Bronchial epithelial cell (primary cell): ENCODE data around the gene TFIP11. TPM values are rescaled to one million over a fixed set of nuclear protein-coding genes. Genes with fewer than 3 reads are reported as not detected.

Experiments used
- DNase-seq: peaks from one replicate; pipeline ENCODE4 v3.0.0-alpha.2; 2010; ENCODE audit warnings: low read depth
- FAIRE-seq: peaks from 2 replicates; lab custom pipeline; 2011; peaks lifted over from hg19 to GRCh38; lab: Jason Lieb, UNC
- H3K27me3 ChIP-seq: 2 replicates; pipeline ENCODE4 v1.5.1; 2011; ENCODE audit warnings: low read length; ENCODE audit not compliant: control insufficient read depth, insufficient read depth
- H3K36me3 ChIP-seq: 2 replicates; pipeline ENCODE4 v1.5.1; 2011; ENCODE audit warnings: low read length; ENCODE audit not compliant: control insufficient read depth, insufficient read depth
- H3K4me3 ChIP-seq: 2 replicates; pipeline ENCODE4 v1.5.1; 2011; ENCODE audit warnings: mild to moderate bottlenecking, low read depth, low read length, control low read depth
- CTCF ChIP-seq: IDR thresholded peaks from 2 replicates; pipeline ENCODE4 v1.5.1; 2011; ENCODE audit warnings: mild to moderate bottlenecking, moderate library complexity, low read length, control low read depth, inconsistent platforms; ENCODE audit not compliant: insufficient read depth, severe bottlenecking
- total RNA-seq: library from RNA; depleted of rRNA; stranded (reverse); fragments of >200 nt; gene quantifications from 2 replicates; pipeline ENCODE4 v1.2.1, GENCODE V29; 2014

The TFIP11 gene
- total RNA-seq, 1 donor from 2014 or later: 36.9 TPM

- H3K36me3 ChIP-seq: peaks cover 21% of the 10 kb centered on the region
- TF ChIP-seq CTCF: no peak
- no peaks in the 10 kb centered on the region for H3K27me3 ChIP-seq
- FAIRE-seq (no peak), DNase-seq (no peak)
- no peak overlapping the region for H3K4me3 ChIP-seq
These were observed 54.5 kb downstream of the TFIP11 start for GRCh38 chr22:26457661-26458272.

DNA sequence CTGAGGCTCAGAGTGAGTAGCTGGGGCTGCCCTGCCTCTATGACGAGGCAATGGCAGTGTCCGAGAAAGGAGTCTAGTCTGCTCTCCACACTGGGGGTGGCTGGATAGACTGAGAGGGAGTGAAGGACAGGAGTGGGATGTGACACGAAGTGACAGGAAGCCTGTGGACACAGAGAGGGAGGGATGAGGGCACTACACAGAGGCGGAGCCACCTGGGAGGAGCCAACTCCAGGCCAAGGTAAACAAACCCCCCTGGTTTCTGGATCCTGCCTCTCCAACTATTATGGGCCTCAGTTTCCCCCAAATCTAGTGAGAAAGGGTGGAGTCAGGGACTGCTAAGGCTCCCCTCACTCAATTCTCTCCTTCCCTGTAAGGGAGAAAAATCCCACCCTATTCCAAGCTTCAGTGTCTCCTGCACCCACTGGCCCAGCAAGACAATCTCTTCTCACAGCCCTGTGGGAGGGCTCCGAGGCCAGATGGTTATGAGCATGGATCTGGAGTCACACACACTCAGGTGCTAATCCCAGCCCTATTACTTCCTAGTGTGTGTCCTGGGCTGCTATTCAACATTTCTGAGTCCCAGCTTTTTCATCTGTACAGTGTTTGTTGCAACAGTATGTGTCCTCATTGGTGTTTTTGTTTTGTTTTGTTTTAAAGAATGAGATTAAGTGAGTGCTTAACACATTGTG lies 58.3 kb downstream of the TFIP11 start:
- peaks cover 27% of the 10 kb centered on the region for H3K36me3 ChIP-seq
- FAIRE-seq: no peak

DNA sequence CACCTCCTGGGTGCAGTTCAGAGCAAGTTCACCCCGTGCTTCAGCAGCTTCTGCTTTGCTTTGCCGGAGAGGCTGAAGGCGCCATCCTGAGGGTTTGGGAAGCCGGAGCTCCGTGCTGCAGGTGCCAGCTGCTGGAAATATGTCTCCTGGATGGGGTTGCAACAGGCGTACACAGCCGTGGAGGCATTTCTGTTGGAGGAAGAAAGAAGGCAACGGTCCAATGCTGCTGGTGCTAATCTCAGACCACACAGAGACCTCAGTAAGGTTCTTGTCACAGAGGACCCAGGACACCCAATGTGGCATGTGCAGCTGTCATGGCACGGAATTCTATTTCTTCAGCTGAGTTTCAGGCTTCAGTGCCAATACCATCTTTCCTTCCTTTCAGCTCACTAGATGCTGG lies 59.1 kb downstream of the TFIP11 start:
- TF ChIP-seq CTCF: no peak
- DNase-seq: no peak
- H3K27me3 ChIP-seq: no peaks in the 10 kb centered on the region
- no peak overlapping the region for H3K4me3 ChIP-seq
- FAIRE-seq: no peak
- H3K36me3 ChIP-seq: peaks cover 26% of the 10 kb centered on the region

More for the DNA sequence above, 58.3 kb downstream of the TFIP11 start:
- Histone ChIP-seq H3K27me3 (no peaks in the 10 kb centered on the region), H3K4me3 (no peak overlapping the region)
- no peak for DNase-seq
- no peak for TF ChIP-seq CTCF

DNA sequence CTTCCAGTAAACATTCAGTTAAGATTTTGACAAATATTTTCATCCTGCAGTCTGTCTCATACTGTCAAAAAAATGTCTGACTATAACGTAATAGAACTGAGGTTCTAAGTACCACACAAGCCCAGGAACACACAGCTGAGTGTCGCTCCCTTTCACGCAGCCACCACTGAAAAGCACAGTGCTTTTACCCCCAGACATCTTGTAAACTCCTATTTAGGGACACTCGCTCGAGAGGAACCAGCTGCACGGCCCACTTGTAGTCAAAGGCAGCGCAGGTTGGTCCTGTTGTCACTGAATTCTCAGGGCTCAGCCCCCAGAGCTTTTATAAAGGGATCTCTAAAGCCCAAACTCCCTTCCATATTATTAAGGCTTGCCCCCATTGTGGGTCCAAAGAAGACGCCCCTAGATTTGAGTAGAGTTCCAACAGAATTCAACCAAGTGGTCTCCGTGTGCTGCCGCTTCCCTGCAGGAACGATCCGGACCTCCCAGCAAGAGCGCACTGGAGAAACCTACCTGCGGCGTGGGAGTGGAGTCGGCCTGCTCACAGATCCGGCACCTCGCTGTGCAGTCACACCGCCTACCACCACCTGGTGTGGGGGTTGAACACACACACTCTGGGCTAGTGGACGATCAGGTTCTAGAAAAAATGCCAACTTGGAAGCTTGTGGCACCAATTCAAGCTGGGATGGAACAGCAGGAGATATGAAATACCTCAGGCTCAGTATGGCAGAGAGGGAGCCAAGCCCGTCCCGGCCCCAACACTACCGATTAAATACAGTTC lies 59.8 kb downstream of the TFIP11 start:
- DNase-seq (no peak), FAIRE-seq (no peak)
- Histone ChIP-seq H3K36me3 (peaks cover 21% of the 10 kb centered on the region), H3K27me3 (no peaks in the 10 kb centered on the region), H3K4me3 (no peak overlapping the region)
- no peak for TF ChIP-seq CTCF

DNA sequence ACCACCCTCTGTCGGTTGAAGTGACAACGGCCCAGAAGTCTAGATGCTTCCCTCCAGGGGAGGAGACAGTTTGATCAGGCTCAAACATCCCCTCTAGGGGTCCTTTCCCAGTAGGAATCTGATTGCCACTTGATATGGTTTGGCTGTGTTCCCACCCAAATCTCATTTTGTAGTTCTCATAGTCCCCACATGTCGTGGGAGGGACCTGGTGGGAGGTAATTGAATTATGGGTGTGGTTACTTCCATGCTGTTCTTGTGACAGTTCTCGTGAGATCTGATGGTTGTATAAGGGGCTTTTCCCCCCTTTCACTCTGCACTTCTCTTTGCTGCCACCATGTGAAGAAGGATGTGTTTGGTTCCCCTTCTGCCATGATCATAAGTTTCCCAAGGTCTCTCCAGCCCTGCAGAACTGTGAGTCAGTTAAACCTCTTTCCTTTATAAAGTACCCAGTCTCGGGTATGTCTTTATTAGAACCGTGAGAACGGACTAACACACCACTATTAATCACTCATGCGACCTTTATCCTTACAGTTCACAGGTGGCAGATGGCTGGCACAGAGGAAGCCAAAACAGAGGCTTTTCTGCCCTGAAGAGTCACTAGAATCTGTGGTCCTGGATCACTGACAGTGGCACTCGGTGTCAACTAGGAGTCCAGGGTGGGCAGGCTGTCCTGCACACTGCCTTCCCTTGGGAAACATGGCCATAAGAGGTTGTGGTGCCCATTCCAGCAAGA lies 61.7 kb downstream of the TFIP11 start:
- FAIRE-seq (no peak), DNase-seq (no peak)
- no peak for TF ChIP-seq CTCF
- Histone ChIP-seq H3K27me3 (no peaks in the 10 kb centered on the region), H3K4me3 (no peak overlapping the region), H3K36me3 (peaks cover 15% of the 10 kb centered on the region)
